HG03342 (cell line): Measurements from ENCODE around the gene SUFU.

Experiments
- ATAC-seq: cut with Tn5 transposase; IDR thresholded peaks from one replicate; pipeline ENCODE4 v1.9.1; 2021; ENCODE audit warnings: mild to moderate bottlenecking, moderate library complexity; ENCODE audit not compliant: unreplicated experiment

SUFU gene

DNA sequence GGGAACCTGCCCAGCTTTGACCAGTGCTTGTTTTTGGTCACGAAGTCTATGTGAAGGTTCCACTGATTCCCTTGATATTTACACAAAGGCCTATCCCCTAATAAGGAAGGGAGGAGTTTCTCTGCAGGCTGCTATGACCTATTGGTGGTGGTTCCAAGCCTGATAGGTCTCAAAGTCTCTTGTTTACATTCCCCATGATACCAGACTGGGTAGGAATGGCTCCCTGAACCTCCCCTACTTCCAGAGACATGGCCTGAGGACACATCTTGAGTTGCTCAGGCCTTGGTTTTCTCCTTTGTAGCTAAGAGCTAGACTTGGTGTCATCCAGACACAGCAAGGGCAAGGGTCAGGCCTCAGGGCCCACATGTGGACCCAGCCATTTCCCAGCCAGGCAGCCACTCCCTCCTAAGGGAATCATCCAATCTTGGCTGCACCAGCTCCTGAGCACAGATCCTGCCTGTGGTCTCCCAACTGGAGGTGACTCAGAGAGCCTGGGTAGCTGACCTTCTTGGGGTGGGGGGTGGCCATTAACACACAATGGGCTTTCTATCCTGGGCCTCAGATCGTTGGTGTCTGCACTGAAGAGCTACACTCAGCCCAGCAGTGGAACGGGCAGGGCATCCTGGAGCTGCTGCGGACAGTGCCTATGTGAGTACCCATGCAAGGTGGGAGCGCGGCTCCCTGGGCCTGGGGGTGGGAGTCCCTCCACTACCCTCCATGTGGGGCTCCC is 89.5 kb downstream of the SUFU start:
- no peak for ATAC-seq

DNA sequence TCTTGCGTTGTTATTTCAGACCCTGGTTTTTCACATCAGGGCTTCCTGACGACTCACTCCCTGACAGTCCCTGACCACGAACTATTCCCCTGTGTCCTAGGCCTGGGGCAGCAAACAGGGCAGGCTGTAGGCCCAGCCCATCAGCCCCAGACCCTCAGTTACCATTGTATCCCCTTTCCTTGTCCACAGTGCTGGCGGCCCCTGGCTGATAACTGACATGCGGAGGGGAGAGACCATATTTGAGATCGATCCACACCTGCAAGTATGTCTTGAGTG is 90.0 kb downstream of the SUFU start:
- no peak for ATAC-seq

DNA sequence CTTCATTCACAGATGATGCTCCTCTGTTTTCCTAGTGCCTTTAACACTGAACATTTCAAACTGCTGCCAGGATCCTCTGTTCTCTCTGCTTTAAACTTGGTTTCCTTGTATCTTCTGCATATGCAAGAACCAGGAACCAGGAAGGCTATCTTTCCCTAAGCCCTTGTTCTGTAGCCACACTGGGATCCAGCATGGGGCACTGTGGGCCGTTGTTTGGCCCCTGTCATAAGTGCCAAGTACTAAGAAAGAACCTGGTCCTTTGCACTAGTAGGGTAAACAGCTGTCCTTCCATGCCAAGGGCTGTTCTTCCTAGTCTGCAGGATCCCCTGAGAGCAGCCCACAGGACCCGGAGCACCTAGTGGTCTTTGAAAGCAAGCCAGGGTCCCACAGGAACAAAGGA is 91.5 kb downstream of the SUFU start:
- no peak for ATAC-seq

DNA sequence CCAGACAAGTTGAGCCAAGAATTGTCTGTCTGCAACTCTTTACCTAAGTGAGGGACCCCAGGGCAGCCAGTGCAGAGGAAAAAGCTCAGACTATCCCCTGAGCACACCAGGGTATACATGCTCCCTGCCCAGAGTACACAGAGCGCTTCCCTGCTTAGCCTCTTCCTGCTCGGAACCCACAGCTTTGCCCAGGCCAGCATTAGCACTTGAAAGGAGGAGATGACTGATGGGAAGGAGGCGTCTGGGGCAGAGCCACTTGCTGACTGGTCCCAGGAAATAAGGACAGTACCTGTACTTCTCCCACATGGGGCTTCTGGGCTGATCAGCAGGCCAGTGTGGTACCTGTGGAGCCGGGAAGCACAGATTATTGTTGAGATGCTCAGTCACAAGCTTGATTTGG is 92.1 kb downstream of the SUFU start:
- no peak for ATAC-seq

DNA sequence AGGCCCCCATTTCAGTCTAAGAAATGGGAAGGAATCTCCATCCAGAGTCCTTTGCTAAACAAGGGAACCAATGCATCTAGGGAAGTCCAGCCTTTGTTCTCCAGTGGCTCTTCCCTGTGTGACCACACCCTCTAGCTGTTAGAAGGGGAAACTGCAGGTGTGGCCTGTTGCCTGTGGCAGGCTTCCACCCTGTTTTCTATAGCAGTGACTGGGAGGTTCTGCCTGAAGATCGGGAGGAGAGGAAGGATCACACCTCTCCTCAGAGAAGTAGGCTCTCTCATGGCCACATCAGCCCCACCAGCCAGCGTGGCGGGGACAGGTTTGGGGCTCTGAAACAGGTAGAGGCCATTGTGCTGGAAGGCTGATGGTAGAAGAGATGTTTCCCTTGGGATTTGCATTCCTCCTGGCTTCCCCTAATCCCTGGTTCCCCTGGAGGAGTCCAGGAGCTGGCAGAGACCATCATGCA is 92.8 kb downstream of the SUFU start:
- peak; percentile 53 for ATAC-seq

DNA sequence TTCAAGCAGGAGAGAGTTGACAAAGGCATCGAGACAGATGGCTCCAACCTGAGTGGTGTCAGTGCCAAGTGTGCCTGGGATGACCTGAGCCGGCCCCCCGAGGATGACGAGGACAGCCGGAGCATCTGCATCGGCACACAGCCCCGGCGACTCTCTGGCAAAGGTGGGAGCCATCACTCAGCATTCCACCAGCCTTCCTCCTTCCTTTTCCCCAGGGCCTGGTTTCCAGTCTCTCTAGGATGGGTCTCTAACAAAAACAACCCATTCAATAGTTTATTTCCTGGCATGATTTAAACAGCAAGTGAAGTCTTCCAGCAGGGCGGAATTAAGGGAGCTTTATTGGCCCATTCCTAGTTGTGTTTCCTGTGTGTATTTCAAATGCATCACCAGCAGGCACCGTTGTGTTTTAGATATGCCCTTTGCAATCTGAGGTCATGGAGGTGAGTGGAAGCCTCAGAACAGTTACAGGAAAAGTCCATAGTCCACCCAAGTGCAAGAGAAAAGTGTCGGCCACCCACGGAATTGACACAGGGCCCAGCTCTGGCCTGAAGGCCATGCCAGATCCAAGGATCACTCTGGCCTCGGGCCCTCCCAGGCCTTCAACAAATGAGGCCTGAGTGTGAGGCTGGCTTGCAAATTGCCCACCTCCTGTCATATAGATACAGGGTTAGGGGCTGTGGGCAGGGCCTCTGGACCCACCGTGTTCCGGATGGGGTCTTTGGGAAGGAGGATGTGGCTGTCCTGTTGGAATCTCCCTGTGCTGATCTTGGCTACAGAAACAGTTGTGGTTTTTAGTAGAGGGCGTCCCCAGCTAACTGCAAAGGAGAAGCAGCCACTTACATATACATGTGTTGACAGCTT is 93.6 kb downstream of the SUFU start:
- ATAC-seq: no peak

DNA sequence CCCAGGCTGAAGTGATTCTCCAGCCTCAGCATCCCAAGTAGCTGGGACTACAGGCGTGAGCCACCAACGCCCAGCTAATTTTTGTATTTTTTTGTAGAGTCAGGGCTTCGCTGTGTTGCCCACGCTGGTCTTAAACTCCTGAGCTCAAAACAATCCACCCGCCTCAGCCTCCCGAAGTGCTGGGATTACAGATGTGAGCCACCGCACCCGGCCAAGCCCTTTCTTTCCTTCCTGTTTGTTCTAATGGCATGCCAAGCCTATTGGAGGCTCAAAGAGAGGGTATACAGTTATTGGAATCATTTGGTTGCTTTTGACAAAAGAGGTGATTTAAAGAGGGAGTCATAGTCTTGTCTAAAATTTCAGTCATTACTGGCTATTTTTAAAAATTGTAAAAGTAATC is 94.5 kb downstream of the SUFU start:
- ATAC-seq: no peak

DNA sequence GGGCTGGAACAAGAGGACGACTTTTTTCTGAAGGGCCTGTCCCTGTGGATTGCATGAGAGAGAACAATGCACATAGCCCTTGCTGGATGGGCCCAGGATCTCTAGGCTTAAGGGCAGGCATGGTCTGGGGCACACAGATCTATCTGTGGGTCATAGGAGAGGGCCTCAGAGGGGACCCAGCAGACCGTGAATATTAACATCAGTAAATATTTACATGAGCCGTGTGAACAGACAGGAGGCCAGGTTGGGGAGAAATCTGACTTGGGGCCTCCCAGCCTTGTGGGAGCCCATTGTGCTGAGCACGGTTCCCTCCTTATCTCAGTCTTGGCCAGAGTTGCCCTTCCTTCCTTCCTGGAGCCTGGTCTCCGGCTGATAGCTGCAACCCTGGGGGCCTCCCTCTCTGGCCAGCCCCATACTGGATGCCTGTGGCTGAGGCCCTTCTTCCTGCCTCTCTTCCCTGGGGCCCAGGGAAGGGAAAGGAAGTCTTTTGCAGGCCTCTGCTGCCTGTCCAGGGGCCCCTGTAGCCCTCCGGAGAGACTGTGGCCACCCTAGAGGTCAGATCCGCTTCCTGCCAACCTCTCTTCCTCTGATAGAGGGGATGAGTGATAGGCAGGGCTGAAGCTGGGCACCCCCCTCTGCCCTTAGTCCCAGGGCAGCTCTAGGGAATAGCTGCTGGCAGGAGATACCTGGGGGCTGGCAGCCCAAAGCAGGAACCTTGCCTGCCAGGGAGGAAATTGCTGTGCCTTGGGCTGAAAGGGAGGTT is 96.0 kb downstream of the SUFU start:
- no peak for ATAC-seq

DNA sequence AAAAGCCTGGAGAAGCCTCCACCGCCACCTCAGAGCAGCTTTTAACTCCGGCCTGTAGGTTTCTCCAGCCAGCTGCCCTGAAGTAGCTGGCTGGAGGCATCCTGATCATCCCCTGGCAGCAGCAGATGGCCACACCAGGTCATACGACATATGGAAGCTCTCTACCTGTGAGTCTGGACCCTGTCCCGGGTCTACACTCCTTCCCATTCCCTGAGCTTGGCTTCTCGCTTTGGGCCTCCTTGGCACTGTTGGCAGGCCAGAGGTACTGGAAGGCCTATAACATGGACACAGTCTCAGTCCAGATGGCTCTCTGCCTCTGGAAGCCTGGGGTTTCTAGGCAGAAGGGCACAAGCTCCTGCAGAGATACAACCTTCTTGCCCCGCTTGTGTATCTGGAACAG is 97.0 kb downstream of the SUFU start:
- ATAC-seq: no peak

DNA sequence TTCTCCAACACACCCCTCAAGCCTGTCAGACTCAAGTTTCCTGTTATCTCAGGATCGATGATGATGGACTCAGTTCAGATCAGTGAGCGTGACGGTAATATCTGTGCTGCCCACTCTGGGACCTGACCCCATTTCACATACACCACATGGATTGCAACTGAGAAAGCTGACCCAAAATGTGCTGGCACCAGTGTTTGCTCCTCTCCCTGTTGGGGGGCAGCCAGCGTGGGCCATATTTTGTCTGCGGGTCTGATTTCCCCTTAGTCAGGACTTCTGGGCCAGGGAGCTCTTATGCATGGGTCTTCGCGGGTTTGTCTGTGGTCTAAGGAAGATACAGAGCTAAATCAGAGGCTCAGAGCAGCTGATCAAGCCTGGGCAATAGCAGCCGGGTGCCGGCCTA is 97.9 kb downstream of the SUFU start:
- no peak for ATAC-seq

DNA sequence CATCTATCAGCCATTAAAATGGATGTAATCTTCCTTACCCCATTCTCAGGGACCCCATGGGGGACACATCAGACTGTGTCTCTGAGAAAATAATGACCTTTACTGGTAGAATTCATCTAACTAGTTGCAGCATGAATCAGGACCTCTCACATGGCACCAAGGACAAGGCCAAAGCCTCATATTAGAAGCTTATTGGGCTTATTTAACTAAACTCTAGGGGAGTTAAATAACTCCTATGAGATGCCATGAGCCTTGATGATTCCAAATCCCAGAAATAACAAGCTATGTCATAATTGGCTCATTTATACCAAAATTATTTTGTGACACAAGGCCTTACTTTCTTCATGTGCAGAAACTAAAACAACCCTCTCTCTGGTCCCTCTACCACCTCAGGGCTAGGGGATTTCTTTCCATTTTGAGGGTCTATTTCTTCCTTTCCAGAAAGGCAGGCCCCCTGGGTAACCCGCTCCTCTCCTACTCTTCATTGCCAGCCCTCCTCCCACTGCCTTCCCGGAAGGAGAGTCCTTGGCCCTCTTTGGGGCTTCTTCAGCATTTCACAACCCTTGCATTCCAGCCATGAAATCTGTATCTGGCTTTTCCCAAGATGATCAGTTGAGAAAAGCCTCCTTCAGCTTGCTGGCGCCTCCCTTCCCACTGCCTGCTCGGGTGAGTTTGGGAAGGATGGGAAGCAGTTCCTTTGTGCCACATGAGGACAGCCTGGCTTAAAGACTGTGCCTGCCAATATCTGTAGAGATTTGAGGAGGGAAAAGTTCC is 98.7 kb downstream of the SUFU start:
- no peak for ATAC-seq

DNA sequence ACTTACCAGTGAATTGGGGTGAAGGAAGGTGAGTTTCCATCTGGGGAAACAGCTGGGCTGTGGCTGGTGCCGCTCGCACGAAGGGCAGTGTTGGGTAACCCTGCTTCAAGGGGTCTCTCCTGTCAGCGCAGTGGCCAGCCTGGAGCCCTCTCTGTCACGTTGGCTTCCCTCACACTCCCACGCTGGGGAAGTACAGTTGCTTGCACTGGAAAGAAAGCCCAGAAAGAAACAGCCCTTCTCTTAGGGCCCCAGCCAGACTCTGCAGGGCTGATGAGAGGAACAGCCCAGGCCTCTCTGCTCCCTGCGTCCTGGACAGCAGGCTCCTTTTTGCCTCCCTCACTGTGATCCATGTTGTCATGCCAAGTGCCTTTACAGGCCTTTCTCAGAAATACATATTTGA is 100.2 kb downstream of the SUFU start:
- no peak for ATAC-seq

DNA sequence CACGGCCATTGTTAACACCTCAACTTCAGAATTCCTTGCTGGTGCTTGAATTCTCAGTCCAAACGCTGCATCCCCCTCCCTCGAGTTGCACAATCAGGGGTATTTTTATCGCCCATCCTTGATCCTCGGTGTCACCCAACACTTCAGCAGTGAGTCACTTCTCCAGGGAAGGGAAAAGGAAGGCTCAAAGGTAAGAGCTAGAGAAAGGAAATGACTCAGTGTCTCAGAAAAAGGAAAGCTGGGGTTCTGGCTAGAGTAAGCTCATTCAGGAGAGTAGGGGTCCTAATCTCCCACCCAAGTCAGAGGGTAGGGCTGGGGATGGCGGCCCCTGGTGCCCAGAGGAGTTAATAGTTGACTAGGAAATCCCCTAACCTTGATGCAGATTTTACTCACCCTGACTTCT is 100.7 kb downstream of the SUFU start:
- no peak for ATAC-seq

DNA sequence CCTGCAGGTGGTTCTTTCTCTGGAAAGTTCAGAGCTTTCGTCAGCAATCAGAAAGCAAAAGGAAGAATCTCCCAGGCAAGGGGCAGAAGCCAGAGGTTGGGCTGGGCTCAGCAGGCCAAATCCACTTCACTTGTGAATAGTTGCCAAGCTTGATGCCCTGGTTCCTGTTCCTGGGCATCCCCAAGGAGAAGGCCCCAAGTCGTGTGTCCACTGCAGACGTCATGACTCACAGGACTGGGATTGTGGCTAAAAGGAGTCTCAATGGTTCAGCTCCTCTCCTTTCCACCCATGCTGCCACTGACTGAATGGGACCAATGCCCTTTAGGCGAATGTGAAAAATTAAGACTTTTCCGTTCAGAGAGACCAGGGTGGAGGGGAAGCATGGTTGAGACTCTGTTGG is 101.9 kb downstream of the SUFU start:
- ATAC-seq: no peak

DNA sequence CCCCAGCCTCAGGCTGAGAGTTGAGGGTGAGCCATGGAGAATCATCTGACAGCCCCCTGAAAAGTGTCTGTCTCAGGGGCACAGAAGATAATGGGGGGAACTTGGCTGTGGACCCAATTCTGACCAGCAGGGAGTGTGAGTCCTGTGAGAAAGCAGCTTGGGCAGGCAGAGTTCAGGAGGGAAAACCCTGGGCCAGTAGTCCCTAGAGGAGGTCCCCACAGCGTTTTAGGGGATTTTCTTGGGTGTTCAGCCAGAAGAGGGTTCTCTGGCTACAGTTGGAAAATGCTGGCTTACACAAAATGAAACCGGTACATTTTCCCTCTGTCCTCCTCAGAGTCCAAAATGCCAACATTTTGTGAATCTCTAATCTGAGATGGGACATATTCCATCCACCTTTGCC is 104.7 kb downstream of the SUFU start:
- ATAC-seq: no peak

DNA sequence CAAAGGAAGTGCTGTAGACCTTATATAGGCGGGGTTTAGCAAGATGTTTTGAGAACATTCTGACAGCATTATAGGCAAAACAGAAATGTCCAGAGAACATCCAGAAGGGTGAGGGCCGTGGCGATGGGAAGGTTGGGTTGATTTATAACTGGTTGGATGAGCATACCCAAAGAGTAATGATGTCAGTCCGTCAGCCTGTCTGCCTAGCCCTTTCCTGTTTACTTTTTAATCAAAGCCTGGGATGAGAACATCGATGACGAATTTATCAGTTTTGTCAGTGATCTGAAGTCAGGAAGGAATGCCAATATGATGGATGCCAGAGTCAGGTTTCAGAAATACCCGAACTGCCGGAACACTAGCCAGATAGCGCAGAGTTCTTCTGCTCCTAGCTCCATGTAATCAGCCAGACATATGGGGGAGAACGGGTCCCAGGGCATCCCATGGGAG is 106.7 kb downstream of the SUFU start:
- no peak for ATAC-seq

DNA sequence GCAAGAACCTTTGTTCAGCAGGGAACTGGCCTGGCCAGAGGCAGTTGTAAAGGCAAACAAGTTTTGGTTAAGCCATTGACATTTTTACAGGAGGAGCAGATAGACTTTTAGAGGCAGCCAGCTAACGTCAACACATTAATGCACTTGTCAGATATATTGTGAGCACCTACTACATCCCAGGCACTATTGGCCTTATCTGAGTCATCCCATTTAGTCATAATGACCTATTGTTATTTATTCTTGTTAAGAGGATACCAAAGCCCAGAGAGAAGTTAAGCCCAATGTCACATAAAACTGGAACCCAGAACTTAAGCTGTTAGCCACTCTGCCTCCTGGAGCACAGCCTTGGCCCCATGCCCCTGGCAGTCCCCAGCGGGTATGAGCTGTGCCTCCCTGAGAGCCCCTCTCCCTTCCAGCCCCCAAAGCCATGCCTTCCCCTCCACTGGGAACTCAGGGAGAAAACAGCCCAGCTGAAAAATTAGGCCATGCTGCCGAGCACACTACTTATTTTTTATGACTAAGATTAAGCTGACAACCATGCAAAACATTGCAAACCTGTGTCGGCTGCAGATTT is 107.8 kb downstream of the SUFU start:
- no peak for ATAC-seq

DNA sequence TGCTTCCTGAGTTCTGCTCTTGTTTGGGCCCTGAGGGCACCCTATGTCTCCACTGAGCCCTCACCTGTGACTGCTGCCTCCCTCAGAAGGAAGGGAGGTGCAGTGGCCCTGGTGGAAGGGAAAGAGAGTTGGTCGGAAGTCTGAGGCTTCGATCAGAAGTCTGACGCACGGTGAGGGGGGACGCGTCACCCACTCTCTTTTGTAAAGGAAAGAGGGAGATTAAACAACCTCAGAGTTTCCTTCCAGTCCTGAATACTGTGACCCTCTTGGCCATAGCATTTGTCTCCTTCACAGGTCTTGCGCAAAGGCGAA is 109.1 kb downstream of the SUFU start:
- ATAC-seq: no peak

DNA sequence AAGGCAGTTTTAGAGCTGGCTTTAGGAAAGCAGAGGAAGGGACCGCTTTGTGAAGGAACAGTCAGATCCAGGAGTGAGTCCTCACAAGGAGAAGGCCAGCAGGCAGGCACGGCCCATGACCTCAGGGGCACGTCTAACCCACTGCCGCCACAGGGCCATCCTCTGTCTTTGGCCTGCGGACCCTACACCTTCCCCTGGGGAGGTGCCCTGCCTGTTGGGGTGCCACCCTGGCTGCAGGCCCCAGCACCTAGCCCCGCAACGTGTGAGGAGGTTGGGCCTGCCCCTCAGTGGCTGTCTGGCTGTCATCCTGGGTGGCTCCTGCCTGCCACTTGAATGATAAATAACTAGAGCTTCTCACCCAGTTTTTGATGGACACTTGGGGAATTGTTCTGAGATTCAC is 109.5 kb downstream of the SUFU start:
- no peak for ATAC-seq

DNA sequence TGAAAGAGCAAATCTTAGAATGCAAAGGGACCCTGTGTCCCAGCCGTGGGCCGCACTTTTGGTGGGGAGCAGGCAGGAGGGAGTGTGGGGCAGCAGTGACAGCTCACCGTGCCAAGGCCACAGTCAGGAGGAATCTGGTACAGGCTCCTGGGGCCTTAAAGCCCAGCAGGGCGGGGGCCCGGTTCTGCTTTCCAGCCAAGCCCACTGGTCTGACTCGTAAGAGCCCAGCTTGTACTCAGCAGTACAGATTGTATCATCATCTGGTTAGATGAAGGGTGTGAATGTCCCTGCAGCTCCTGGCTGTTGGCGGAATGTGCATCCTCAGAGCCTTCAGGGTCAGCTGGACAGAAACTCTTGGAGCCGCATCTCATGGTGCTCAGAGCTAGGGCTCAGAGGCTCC is 110.0 kb downstream of the SUFU start:
- no peak for ATAC-seq

DNA sequence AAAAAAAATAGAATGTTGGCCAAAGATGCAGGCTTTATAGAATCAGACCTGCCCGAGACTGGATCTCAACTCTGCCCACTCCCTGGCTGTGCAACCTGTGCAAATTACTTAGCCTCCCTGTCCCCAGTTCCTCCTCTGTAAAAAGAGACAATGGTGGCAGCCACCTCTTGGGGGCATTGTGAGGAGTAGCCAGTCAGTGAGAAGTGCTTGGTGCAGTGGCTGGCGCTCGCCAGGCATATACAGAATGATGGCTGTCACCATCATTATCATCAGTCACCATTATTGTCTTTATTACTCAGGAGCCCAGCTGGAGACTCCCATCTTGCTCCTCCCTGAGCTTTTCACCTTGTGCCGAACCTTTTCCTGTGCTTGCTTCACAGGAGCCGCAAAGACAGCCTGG is 111.1 kb downstream of the SUFU start:
- no peak for ATAC-seq
